Neural progenitor cell (in vitro differentiated cells): Measurements from ENCODE around the gene CARD11. TPM values are rescaled to one million over a fixed set of nuclear protein-coding genes. Genes with fewer than 3 reads are reported as not detected.

Experiments
- DNase-seq: peaks from one replicate; pipeline ENCODE4 v3.0.0-alpha.2; 2016; ENCODE audit warnings: low spot score
- H2AFZ ChIP-seq: fragments of 200-600 bp; sonication (generic); replicated peaks from 2 replicates; pipeline ENCODE4 v1.6.1; 2016; ENCODE audit warnings: antibody characterized with exemption
- H3F3A ChIP-seq: fragments of 200-600 bp; sonication (generic); 2 replicates; pipeline ENCODE4 v1.6.1; 2016; ENCODE audit warnings: antibody characterized with exemption, low read depth
- H3K27ac ChIP-seq: fragments of 200-600 bp; sonication (generic); 2 replicates; pipeline ENCODE4 v1.5.1; 2016; ENCODE audit warnings: mild to moderate bottlenecking
- H3K27me3 ChIP-seq: fragments of 200-600 bp; sonication (generic); 2 replicates; pipeline ENCODE4 v1.6.1; 2016; ENCODE audit warnings: mild to moderate bottlenecking, moderate library complexity
- H3K36me3 ChIP-seq: fragments of 200-600 bp; sonication (generic); 2 replicates; pipeline ENCODE4 v1.5.1; 2016
- H3K4me1 ChIP-seq: fragments of 200-600 bp; sonication (generic); 2 replicates; pipeline ENCODE4 v1.6.1; 2016; ENCODE audit warnings: mixed run types
- H3K4me2 ChIP-seq: fragments of 200-600 bp; sonication (generic); 2 replicates; pipeline ENCODE4 v1.6.1; 2016
- H3K4me3 ChIP-seq: fragments of 200-600 bp; sonication (generic); 2 replicates; pipeline ENCODE4 v1.5.1; 2016
- H3K79me2 ChIP-seq: fragments of 200-600 bp; sonication (generic); 2 replicates; pipeline ENCODE4 v1.6.1; 2016; ENCODE audit warnings: low read depth
- H3K9ac ChIP-seq: fragments of 200-600 bp; sonication (generic); 2 replicates; pipeline ENCODE4 v1.6.1; 2016
- H3K9me3 ChIP-seq: fragments of 200-600 bp; sonication (generic); 2 replicates; pipeline ENCODE4 v1.5.1; 2016; ENCODE audit warnings: low read depth
- H4K20me1 ChIP-seq: fragments of 200-600 bp; sonication (generic); 2 replicates; pipeline ENCODE4 v1.6.1; 2016; ENCODE audit warnings: low read depth
- H3K27ac Mint-ChIP-seq: 3 replicates; pipeline ENCODE4 v1.8.0; 2021; ENCODE audit warnings: mixed read lengths
- H3K27me3 Mint-ChIP-seq: 2 replicates; pipeline ENCODE4 v1.8.0; 2022; ENCODE audit warnings: low read depth, mild to moderate bottlenecking, inconsistent platforms, moderate library complexity, mixed read lengths; ENCODE audit not compliant: insufficient read depth
- H3K36me3 Mint-ChIP-seq: 3 replicates; pipeline ENCODE4 v1.8.0; 2021; ENCODE audit warnings: mixed read lengths
- H3K4me1 Mint-ChIP-seq: 3 replicates; pipeline ENCODE4 v1.8.0; 2021; ENCODE audit warnings: mixed read lengths
- H3K4me3 Mint-ChIP-seq: 3 replicates; pipeline ENCODE4 v1.8.0; 2021; ENCODE audit warnings: mild to moderate bottlenecking, moderate library complexity, mixed read lengths
- H3K9me3 Mint-ChIP-seq: 3 replicates; pipeline ENCODE4 v1.8.0; 2020; ENCODE audit warnings: mixed read lengths
- CTCF ChIP-seq: fragments of 200-600 bp; sonication (generic); IDR thresholded peaks from 2 replicates; pipeline ENCODE4 v1.5.1; 2017; ENCODE audit warnings: antibody characterized with exemption, mild to moderate bottlenecking
- EZH2 ChIP-seq: fragments of 200-600 bp; sonication (generic); IDR thresholded peaks from 2 replicates; pipeline ENCODE4 v1.6.1; 2017; ENCODE audit warnings: antibody characterized with exemption, mild to moderate bottlenecking, moderate library complexity
- EZH2phosphoT487 ChIP-seq: fragments of 200-600 bp; sonication (generic); IDR thresholded peaks from 2 replicates; pipeline ENCODE4 v1.6.1; 2017; ENCODE audit warnings: antibody characterized with exemption
- total RNA-seq: library from RNA; depleted of rRNA; stranded (reverse); fragments of >200 nt; gene quantifications from 2 replicates; pipeline ENCODE4 v1.2.3, GENCODE V29; 2015; ENCODE audit warnings: low replicate concordance

CARD11 gene
- total RNA-seq, 1 donor from 2014 or later: 0.75 TPM

GRCh38 chr7:2938514-2939192 lies 105.0 kb downstream of the CARD11 start:
- Histone ChIP-seq H3K4me2 (peak overlapping the region; percentile 19), H3F3A (no peaks in the 10 kb centered on the region), H3K9me3 (no peaks in the 10 kb centered on the region), H3K4me1 (peaks cover 10% of the 10 kb centered on the region), H3K9ac (no peak overlapping the region), H3K36me3 (no peaks in the 10 kb centered on the region), H3K4me3 (no peak overlapping the region), H3K79me2 (no peaks in the 10 kb centered on the region), H4K20me1 (no peaks in the 10 kb centered on the region), H2AFZ (no peak overlapping the region), H3K27me3 (no peaks in the 10 kb centered on the region), H3K27ac (no peak overlapping the region)
- peak; percentile 32 for DNase-seq
- Mint-ChIP-seq H3K27ac (peak overlapping the region; percentile 74), H3K27me3 (peaks cover 25% of the 10 kb centered on the region), H3K4me3 (no peak overlapping the region), H3K4me1 (peaks cover 18% of the 10 kb centered on the region), H3K36me3 (no peaks in the 10 kb centered on the region), H3K9me3 (peaks cover 7% of the 10 kb centered on the region)
- TF ChIP-seq CTCF (no peak), EZH2phosphoT487 (no peak), EZH2 (no peak)

- Histone ChIP-seq H3K9ac (no peak overlapping the region), H2AFZ (no peak overlapping the region), H4K20me1 (no peaks in the 10 kb centered on the region), H3K27me3 (no peaks in the 10 kb centered on the region), H3K4me2 (no peak overlapping the region), H3K4me1 (peaks cover 10% of the 10 kb centered on the region), H3K9me3 (no peaks in the 10 kb centered on the region), H3K36me3 (no peaks in the 10 kb centered on the region), H3K27ac (no peak overlapping the region), H3K79me2 (no peaks in the 10 kb centered on the region), H3K4me3 (no peak overlapping the region), H3F3A (no peaks in the 10 kb centered on the region)
- DNase-seq: no peak
- Mint-ChIP-seq H3K27me3 (peaks cover 25% of the 10 kb centered on the region), H3K4me1 (peaks cover 18% of the 10 kb centered on the region), H3K9me3 (peaks cover 6% of the 10 kb centered on the region), H3K4me3 (no peak overlapping the region), H3K27ac (peak overlapping the region; percentile 90), H3K36me3 (no peaks in the 10 kb centered on the region)
- TF ChIP-seq EZH2phosphoT487 (no peak), CTCF (no peak), EZH2 (no peak)
Measured at GRCh38 chr7:2937701-2938513, 105.8 kb downstream of the CARD11 start.

- Histone ChIP-seq H4K20me1 (no peaks in the 10 kb centered on the region), H2AFZ (no peak overlapping the region), H3F3A (no peaks in the 10 kb centered on the region), H3K4me1 (peaks cover 10% of the 10 kb centered on the region), H3K9me3 (no peaks in the 10 kb centered on the region), H3K79me2 (no peaks in the 10 kb centered on the region), H3K9ac (no peak overlapping the region), H3K27me3 (no peaks in the 10 kb centered on the region), H3K36me3 (no peaks in the 10 kb centered on the region), H3K4me3 (no peak overlapping the region), H3K27ac (no peak overlapping the region), H3K4me2 (no peak overlapping the region)
- no peak overlapping the region for H3K4me3 Mint-ChIP-seq
- no peaks in the 10 kb centered on the region for H3K36me3 Mint-ChIP-seq
- H3K9me3 Mint-ChIP-seq: peaks cover 3% of the 10 kb centered on the region
- DNase-seq: no peak
- peaks cover 28% of the 10 kb centered on the region for H3K27me3 Mint-ChIP-seq
- TF ChIP-seq EZH2phosphoT487 (no peak), CTCF (no peak), EZH2 (no peak)
- peaks cover 22% of the 10 kb centered on the region for H3K4me1 Mint-ChIP-seq
- peak overlapping the region; percentile 60 for H3K27ac Mint-ChIP-seq
Measured at GRCh38 chr7:2936891-2937580, 106.6 kb downstream of the CARD11 start.
